Sigmoid colon (tissue), 4 donors: ENCODE results near the gene RELA.

Source experiments
- POLR2A ChIP-seq, 2 donors: fragments of 450-650 bp; IDR thresholded peaks; one replicate each; pipeline ENCODE4 v1.6.1; 2016; ENCODE audit warnings: antibody characterized with exemption in 2 of 2, mild to moderate bottlenecking in 2 of 2, moderate library complexity in 2 of 2
- POLR2AphosphoS5 ChIP-seq, 4 donors: sonication (generic); formaldehyde crosslinking; IDR thresholded peaks; one replicate each; pipeline ENCODE4 v1.6.1; 2017; ENCODE audit warnings: antibody characterized with exemption in 4 of 4

DNA sequence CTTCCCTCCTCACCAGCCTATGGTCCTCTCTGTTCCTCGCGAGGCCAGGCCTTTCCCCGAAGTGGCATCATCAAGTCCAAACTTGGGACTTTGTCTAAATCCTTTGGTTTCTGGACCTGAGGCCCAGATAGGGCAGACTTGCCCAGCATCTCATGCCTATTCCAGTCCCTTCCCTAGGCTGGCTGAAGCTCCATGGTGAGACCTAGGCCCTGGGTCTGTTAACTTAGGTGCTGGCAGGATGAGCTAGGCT is 11.5 kb downstream of the RELA start:
- TF ChIP-seq POLR2AphosphoS5 (IDR thresholded peaks at IDR 0.05) (no peak), POLR2A (IDR thresholded peaks at IDR 0.05) (no peak)
